GM04504 (cell line): ENCODE data around the gene BTBD16.

ENCODE experiments used
- DNase-seq: peaks from one replicate; pipeline ENCODE4 v3.0.0-alpha.2; 2012; ENCODE audit warnings: low read depth

BTBD16 gene

GRCh38 chr10:122271076-122271475 lies at the start of gene BTBD16:
Gene BTBD16, plus strand, starts transcription at chr10:122271296. Its CDS starts 3,786 bp downstream, at chr10:122275082.
- no peak for DNase-seq

- no peak for DNase-seq
Observed at GRCh38 chr10:122221958-122222357, 49.1 kb upstream of the BTBD16 start.

- no peak for DNase-seq
Observed at GRCh38 chr10:122222638-122223037, 48.5 kb upstream of the BTBD16 start.

- no peak for DNase-seq
Observed at GRCh38 chr10:122224159-122224558, 46.9 kb upstream of the BTBD16 start.

GRCh38 chr10:122225330-122225729 lies 45.8 kb upstream of the BTBD16 start:
- DNase-seq: no peak

GRCh38 chr10:122227754-122228153 lies 43.3 kb upstream of the BTBD16 start:
- DNase-seq: no peak

- no peak for DNase-seq
Observed at GRCh38 chr10:122229666-122230065, 41.4 kb upstream of the BTBD16 start.

- DNase-seq: no peak
Observed at GRCh38 chr10:122230222-122230621, 40.9 kb upstream of the BTBD16 start.

- no peak for DNase-seq
Observed at GRCh38 chr10:122232769-122233168, 38.3 kb upstream of the BTBD16 start.

- DNase-seq: no peak
Observed at GRCh38 chr10:122233857-122234348, 37.2 kb upstream of the BTBD16 start.

- no peak for DNase-seq
Observed at GRCh38 chr10:122234416-122234815, 36.7 kb upstream of the BTBD16 start.

- no peak for DNase-seq
Observed at GRCh38 chr10:122236690-122237306, 34.3 kb upstream of the BTBD16 start.

- no peak for DNase-seq
Observed at GRCh38 chr10:122237331-122237990, 33.6 kb upstream of the BTBD16 start.

GRCh38 chr10:122239578-122240257 lies 31.4 kb upstream of the BTBD16 start:
- peak; percentile 55 for DNase-seq

- DNase-seq: no peak
Observed at GRCh38 chr10:122240401-122240800, 30.7 kb upstream of the BTBD16 start.

- no peak for DNase-seq
Observed at GRCh38 chr10:122241836-122242235, 29.3 kb upstream of the BTBD16 start.

GRCh38 chr10:122243550-122243949 lies 27.5 kb upstream of the BTBD16 start:
- peak; percentile 74 for DNase-seq

GRCh38 chr10:122244001-122244975 lies 26.8 kb upstream of the BTBD16 start:
- DNase-seq: no peak

- DNase-seq: no peak
Observed at GRCh38 chr10:122245136-122245535, 26.0 kb upstream of the BTBD16 start.

- no peak for DNase-seq
Observed at GRCh38 chr10:122245897-122246296, 25.2 kb upstream of the BTBD16 start.

- no peak for DNase-seq
Observed at GRCh38 chr10:122246830-122247520, 24.1 kb upstream of the BTBD16 start.
